Hepatocyte (in vitro differentiated cells): ENCODE measurements around the gene ADORA1.

Experiments
- CTCF ChIP-seq: fragments of 200-600 bp; sonication (generic); IDR thresholded peaks from 2 replicates; pipeline ENCODE4 v1.5.1; 2016; ENCODE audit warnings: antibody characterized with exemption, mild to moderate bottlenecking; ENCODE audit not compliant: poor library complexity
- EZH2phosphoT487 ChIP-seq: fragments of 200-600 bp; sonication (generic); IDR thresholded peaks from one replicate; pipeline ENCODE4 v1.6.1; 2018; ENCODE audit warnings: antibody characterized with exemption, mild to moderate bottlenecking, low read depth, moderate library complexity; ENCODE audit not compliant: unreplicated experiment, severe bottlenecking

GRCh38 chr1:203214871-203215270 is 87.3 kb downstream of the ADORA1 start:
- no peak for TF ChIP-seq EZH2phosphoT487
- no peak for TF ChIP-seq CTCF
